GM18858 (cell line): ENCODE results near the gene SPRR1A.
"Not testable (repeated sequence)": the region's sequence is repeated elsewhere in the genome, so short reads cannot be mapped to it uniquely, and the experiment has no call there.

Source experiments
- ATAC-seq: cut with Tn5 transposase; IDR thresholded peaks from one replicate; pipeline ENCODE4 v1.9.1; 2021; ENCODE audit not compliant: unreplicated experiment

SPRR1A gene

GRCh38 chr1:152972196-152972886, 11.5 kb upstream of the SPRR1A start:
- ATAC-seq, result no peak

GRCh38 chr1:152976688-152977087, 7.2 kb upstream of the SPRR1A start:
- no peak for ATAC-seq

- no peak for ATAC-seq
Measured at GRCh38 chr1:152977614-152978013, 6.3 kb upstream of the SPRR1A start.

GRCh38 chr1:152980676-152981075, 3.2 kb upstream of the SPRR1A start:
- ATAC-seq, result no peak

GRCh38 chr1:152981146-152981871, 2.6 kb upstream of the SPRR1A start:
- ATAC-seq, result no peak

- ATAC-seq, result no peak
Measured at GRCh38 chr1:152982076-152982475, 1.8 kb upstream of the SPRR1A start.

GRCh38 chr1:152983234-152983633, 647 bp upstream of the SPRR1A start:
- no peak for ATAC-seq

- ATAC-seq, result no peak
Measured at GRCh38 chr1:152986578-152986977, 2.7 kb downstream of the SPRR1A start.

GRCh38 chr1:152993186-152993585, 9.3 kb downstream of the SPRR1A start:
- ATAC-seq, result no peak

GRCh38 chr1:152995842-152996241, 12.0 kb downstream of the SPRR1A start:
- no peak for ATAC-seq

- no peak for ATAC-seq
Measured at GRCh38 chr1:152996633-152997400, 12.9 kb downstream of the SPRR1A start.

- no peak for ATAC-seq
Measured at GRCh38 chr1:152997901-152998300, 14.0 kb downstream of the SPRR1A start.

- ATAC-seq, result no peak
Measured at GRCh38 chr1:152998476-152998875, 14.6 kb downstream of the SPRR1A start.

- ATAC-seq, result no peak
Measured at GRCh38 chr1:152999818-153000217, 15.9 kb downstream of the SPRR1A start.

- ATAC-seq, result no peak
Measured at GRCh38 chr1:153000294-153000693, 16.4 kb downstream of the SPRR1A start.

- no peak for ATAC-seq
Measured at GRCh38 chr1:153001382-153001781, 17.5 kb downstream of the SPRR1A start, which contains the start of gene SPRR3. SPRR3 (plus strand) TSS chr1:153001749; CDS start chr1:153003021, 1,272 bp downstream.

- ATAC-seq, result not testable (repeated sequence)
Measured at GRCh38 chr1:153011235-153011758, 27.4 kb downstream of the SPRR1A start.

- not testable (repeated sequence) for ATAC-seq
Measured at GRCh38 chr1:153021829-153022228, 37.9 kb downstream of the SPRR1A start.

GRCh38 chr1:153022340-153022739, 38.5 kb downstream of the SPRR1A start:
- not testable (repeated sequence) for ATAC-seq

- ATAC-seq, result no peak
Measured at GRCh38 chr1:153023109-153023508, 39.2 kb downstream of the SPRR1A start.

GRCh38 chr1:153024413-153024812, 40.5 kb downstream of the SPRR1A start:
- no peak for ATAC-seq
